Activated CD4-positive, alpha-beta T cell treated with anti-CD3 and anti-CD28 coated beads for 48 hours (primary cell): ENCODE results near the gene APPBP2.
"Not testable (repeated sequence)": the region's sequence is repeated elsewhere in the genome, so short reads cannot be mapped to it uniquely, and the experiment has no call there.

Experiments
- DNase-seq: peaks from one replicate; pipeline ENCODE4 v3.0.0-alpha.2; 2020

The APPBP2 gene

DNA sequence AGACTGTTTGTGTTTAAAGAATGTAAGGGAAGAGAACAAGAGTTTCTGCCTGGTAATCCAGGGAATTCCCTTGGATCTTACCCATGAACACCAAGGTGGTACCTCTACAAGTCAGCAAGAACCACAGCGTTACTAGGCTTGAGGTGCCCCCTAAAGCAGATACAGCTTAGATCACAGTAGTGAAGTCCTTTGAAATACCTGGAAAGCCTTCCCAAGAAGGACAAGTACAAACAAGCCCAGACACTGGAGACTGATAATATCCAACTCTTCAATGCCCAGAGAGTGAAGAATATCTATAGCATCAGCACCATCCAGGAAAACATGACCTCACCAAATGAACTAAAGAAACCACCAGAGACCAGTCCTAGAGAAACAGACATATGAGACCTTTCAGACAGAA is 3.8 kb upstream of the APPBP2 start:
- no peak for DNase-seq

- DNase-seq, result no peak
These were observed 2.8 kb upstream of the APPBP2 start for GRCh38 chr17:60528828-60529227.

- DNase-seq, result no peak
These were observed 1.7 kb upstream of the APPBP2 start for GRCh38 chr17:60527701-60528100.

DNA sequence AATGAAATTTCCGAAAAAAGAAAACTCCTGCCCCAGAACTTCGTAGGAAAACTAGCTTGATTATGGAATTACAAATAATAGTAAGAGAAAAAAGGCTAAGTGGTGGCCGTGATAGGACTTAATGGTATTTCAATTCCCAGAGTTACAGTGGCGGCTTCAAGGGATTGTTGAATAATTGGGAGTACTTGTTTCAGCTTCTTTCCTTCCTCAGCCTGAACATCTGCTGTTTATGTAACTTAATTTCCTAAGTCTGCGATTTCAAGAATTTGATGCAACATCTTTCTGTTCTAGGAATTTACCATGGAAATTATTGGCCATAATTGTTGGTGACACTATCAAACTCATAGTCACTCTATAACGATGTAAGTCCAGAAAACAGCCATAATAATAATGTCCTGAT is 684 bp upstream of the APPBP2 start:
- no peak for DNase-seq

GRCh38 chr17:60525328-60525684 is 736 bp downstream of the APPBP2 start:
- no peak for DNase-seq

DNA sequence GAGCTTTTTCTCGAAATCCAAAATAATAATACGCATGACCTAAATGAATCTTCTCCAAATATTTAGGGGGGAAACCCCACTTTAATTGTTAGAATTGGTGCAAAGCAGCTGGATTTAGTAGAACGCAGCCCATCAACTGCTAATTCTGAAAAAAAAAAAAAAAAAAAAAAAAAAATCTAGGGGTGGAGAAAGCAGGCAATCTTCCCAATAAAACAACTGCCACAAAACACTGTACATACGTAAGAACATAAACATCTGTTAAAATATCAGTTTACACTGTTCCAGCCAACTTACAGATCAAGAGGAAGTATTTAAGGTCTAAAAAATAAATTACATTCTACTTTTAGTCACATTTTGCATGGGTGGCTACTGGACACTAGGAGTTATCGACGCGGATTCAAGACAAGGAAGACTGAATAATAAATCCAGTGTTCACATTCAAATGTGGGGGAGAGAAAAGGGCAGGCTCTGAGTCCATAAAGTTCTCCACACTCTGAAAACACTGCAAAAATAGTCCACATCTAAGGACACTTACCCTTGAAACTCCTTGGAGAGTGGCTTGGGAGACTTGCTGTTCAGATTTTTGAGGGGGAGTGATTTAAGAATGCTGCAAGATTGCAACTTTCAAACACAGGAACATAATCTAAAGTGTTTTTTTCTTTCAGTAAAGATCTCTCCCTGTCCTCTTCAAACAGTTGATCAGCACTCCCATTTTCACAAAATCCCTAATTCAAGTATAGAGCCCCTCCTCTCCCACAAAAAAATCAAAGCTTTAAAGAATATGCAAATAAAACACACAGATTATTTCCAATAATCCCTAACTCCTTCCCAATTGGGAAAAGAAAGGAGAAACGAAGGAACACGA is 1.3 kb downstream of the APPBP2 start:
- no peak for DNase-seq

DNA sequence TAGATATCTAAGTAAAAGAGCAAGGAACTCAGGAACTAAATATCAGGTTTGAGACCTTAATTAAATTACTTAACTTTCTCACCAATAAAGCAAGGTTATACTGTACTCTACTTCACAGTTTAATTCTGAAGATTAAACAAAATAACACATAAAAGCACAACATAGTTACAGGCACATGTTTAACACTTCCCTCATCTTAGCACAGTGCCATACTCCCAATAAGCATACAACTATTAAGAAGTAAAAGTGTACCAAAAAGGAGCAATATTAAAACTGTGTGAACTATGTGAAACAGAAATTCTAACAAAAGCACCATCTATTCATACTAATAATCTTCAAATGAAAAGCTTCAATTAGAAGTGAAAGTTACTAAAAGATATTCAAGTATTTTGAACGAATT is 2.2 kb downstream of the APPBP2 start:
- DNase-seq, result no peak

DNA sequence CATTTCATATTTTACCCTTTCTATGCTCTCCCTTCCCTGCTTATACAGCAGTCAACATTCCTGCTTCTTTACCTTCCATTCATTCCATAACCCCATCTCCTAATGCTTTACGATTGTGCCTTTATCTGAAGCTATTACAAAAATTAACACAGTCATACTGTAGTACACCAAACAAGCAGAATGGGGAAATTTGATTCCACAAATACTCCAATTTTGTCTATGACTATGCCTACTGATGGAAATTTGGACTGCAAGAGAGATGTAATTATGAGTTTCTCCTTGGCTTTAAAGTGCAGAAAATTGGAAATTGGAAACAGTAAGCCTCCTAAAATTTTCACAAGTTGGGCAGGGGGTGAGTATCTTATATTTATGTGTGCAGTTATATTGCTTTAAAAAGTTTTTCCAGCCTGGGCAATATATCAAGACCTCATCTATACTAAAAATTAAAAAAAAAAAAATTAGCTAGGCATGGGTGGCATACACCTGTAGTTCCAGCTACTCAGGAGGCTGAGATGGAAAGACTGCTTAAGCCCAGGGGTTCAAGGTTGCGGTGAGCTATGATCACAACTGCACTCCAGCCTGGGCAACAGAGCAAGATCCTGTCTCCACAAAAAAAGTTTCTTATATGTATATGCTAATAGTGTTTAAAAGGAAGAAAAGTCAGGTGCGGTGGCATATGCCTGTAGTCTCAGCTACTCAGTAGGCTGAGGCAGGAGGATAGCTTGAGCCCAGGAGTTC is 3.0 kb downstream of the APPBP2 start:
- no peak for DNase-seq

DNA sequence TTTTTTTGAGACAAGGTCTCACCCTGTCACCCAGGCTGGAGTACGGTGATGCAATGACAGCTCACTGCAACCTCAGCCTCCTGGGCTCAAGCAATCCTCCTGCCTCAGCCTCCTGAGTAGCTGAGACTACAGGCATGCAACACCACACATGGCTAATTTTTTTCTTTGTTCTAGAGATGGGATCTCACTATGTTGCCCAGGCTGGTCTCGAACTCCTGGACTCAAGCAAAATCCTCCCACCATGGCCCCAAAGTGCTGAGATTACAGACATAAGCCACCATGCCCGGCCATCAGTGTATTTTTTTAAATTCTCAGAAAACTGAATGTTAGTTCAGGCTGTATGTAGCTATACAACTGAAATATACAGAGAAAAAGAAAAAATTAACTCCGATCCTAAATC is 6.2 kb downstream of the APPBP2 start:
- no peak for DNase-seq

DNA sequence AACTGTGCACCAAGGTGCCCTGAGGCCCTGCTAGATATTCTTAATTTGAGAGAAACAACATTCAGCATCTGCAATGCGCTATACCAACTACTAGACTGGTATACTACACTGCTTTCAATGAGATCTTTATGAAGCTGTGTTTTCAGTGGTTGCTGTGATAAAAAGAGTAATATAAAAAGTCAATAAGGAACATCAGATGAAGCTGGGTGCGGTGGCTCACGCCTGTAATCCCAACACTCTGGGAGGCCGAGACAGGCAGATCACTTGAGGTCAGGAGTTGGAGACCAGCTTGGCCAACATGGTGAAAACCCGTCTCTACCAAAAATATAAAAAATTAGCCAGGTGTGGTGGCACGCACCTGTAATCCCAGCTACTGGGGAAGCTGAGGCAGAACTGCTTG is 10.4 kb downstream of the APPBP2 start:
- not testable (repeated sequence) for DNase-seq

GRCh38 chr17:60515199-60515598 is 10.8 kb downstream of the APPBP2 start:
- not testable (repeated sequence) for DNase-seq

- no peak for DNase-seq
These were observed 11.5 kb downstream of the APPBP2 start for GRCh38 chr17:60514500-60514899.

- DNase-seq, result no peak
These were observed 12.0 kb downstream of the APPBP2 start for GRCh38 chr17:60514053-60514452.

DNA sequence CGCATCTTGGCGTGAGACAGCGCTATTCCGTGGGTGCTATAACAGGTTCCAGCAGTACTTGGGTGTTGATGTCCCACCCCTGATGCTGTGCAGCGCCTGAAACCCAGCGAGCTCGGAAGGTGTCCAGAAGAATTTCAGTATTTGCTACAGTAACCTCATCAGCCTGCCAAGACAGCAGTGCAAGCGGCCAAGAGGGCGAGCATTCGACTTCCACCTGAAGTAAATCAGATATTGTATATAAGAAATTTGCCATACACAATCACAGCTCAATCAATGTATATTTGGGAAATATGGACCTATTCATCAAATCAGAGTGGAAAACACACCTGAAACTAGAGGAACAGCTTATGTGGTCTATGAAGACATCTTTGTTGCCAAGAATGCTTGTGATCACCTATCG is 13.0 kb downstream of the APPBP2 start:
- DNase-seq, result no peak

- no peak for DNase-seq
These were observed 15.3 kb downstream of the APPBP2 start for GRCh38 chr17:60510723-60511122.

DNA sequence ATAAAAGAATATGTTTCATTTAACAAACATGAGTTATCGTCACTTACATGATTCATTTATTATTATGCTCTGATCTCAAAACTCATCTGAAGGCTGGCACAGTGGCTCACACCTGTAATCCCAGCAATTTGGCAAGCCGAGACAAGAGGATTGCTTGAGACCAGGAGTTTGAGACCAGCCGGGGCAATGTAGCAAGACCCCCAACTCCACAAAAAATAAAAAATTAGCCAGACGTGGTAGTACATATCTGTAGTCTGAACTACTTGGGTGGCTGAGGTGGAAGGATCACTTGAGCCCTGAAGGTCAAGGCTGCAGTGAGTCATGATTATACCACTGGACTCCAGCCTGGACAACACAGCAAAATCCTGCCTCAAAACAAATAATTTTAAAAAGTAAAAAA is 16.0 kb downstream of the APPBP2 start:
- DNase-seq, result no peak

DNA sequence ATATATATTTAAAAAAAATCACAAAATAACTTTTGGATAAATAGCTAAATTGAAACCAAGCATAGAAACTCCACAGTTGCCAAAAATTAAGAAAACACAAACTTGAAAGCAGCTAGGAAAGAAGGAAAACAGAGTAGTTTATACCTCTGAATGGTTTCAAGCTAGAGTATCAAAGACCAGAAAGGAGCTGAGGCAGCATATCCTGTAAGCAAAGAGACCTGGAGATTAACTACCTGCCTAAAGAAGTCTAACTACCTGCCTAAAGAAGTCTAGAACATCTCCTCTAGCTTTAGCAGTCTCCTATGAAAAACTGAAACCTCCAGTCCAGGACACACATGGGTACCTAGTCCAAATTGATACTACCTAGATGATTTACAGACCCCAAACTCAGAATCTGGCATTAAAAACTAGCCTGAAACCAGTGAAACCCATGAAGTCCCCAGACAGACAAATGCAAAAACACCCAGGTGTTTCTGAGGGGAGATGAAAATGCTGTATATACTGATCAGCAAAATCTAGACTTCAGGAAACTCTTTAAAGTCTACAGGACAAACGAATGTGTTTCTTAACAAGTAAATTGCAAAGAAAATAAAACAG is 17.6 kb downstream of the APPBP2 start:
- DNase-seq, result no peak

DNA sequence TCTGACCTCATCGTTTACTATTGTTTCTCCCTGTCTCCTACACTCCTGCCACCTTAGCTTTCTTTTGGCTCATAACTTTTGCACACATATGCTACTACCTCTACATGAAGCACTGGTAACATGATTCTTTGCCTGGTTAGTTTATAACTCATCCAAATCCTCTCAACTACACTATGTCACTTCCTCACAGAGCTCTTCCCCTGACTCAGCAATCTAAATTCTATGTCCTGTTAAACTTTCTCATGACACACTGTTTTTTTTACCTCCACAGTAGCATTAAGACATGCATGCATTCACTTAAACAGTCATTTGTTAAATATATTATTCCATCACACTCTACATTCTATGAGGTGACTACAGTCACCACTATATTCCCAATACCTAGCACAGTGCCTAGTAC is 19.7 kb downstream of the APPBP2 start:
- no peak for DNase-seq

DNA sequence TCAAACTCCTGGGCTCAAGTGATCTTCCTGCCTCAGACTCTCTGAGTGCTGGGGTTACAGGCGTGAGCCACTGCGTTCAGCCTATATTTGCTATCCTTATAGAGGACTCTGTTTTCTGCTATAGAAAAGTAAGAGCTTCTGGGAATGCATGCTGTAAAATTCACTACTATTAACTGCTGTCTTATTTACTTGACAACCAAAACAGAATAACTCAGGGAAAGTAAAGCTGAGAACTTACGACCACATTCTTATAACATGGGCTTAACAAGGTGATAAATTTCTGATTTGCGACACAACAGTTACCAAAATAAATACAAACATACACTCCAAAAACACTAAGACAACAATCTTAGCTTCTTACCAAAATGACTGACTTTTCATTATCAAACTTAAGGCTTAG is 23.9 kb downstream of the APPBP2 start:
- no peak for DNase-seq

DNA sequence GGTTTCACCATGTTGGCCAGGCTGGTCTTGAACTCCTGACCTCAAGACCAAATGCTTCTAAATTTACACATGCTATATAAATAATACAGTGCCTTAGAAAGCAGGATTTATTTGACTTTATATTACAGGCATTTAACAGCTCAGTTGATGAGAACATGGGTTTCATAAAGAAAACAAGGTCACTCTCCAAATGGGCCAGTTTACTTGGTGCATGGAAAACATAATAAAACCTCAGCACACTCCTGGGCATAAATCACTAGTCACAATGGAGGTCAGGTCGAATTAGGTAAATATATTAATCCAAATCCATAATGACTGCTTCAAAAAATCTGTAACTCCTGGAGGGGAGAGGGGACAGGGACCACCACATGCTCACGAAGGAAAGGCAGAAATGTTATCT is 24.5 kb downstream of the APPBP2 start:
- DNase-seq, result no peak

DNA sequence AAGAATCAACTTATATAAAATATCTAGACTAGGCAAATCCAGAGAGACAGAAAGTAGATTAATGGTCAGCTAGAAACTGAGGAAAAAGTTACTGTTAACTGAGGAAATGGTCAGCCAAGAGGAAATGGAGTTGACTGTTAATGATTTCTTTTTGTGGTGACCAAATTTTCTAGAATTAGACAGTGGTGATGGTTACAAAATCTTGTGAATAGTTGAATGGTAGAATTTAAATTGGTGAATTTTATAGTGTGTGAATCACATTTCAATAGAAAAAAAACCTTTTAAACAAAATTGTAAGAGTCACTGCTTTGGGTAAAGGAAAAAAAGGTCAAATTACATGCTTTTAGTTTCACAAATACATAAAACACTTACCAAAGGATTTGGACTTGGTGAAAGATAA is 30.0 kb downstream of the APPBP2 start:
- DNase-seq, result no peak

GRCh38 chr17:60495260-60495659 is 30.8 kb downstream of the APPBP2 start:
- DNase-seq, result no peak

DNA sequence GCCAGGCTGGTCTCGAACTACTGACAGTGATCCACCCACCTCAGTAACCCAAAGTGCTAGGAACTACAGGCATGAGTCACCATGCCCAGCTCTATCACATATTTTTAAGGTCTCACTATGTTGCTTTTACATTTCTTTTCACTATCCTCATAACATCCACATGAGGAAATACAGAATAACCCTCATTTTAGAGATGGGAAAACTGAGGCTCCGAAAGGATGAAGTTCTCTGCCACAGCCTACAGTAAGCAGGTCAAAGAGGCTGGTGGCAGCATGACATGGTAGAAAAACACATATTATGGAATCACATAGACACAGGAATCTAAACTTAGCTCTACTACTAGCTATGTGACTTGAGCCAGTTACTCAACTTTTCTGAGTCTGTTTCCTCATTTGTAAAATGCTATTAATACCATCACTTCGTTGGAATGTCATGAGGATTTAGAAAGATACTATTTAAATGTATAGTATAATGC is 32.2 kb downstream of the APPBP2 start:
- DNase-seq, result no peak

DNA sequence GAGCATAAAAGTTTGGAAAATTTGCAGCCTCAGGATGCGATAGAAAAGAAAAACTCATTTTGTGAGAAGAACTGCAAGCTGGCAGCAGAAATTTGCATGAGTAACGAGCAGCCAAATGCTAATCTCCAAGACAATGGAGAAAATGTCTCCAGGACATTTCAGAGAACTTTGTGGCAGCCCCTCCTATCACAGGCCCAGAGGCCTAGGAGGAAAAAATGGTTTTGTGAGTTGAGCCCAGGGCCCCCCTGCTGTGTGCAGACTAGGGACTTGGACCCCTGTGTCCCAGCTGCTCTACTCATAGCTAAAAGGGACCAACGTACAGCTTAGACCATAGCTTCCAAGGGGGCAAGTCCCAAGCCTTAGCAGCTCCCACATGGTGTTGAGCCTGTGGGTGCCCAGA is 34.3 kb downstream of the APPBP2 start:
- DNase-seq, result no peak
